Ishikawa (cell line): Measurements from ENCODE around the gene RYR2.

Experiments
- CEBPB ChIP-seq: IDR thresholded peaks from 2 replicates; pipeline ENCODE4 v1.6.1; 2012
- CREB1 ChIP-seq: IDR thresholded peaks from 2 replicates; pipeline ENCODE4 v1.6.1; 2012; ENCODE audit warnings: low read depth
- EGR1 ChIP-seq: IDR thresholded peaks from 2 replicates; pipeline ENCODE4 v1.6.1; 2012
- EP300 ChIP-seq: IDR thresholded peaks from 2 replicates; pipeline ENCODE4 v1.6.1; 2012; ENCODE audit warnings: borderline replicate concordance
- FOXM1 ChIP-seq: IDR thresholded peaks from 2 replicates; pipeline ENCODE4 v1.6.1; 2012; ENCODE audit warnings: low read depth, borderline replicate concordance
- MAX ChIP-seq: IDR thresholded peaks from 2 replicates; pipeline ENCODE4 v1.6.1; 2012
- NFIC ChIP-seq: IDR thresholded peaks from 2 replicates; pipeline ENCODE4 v1.6.1; 2012
- RAD21 ChIP-seq: IDR thresholded peaks from 2 replicates; pipeline ENCODE4 v1.6.1; 2012; ENCODE audit warnings: low read depth
- REST ChIP-seq: IDR thresholded peaks from 2 replicates; pipeline ENCODE4 v1.6.1; 2012; ENCODE audit warnings: low read depth, mild to moderate bottlenecking
- TAF1 ChIP-seq: IDR thresholded peaks from 2 replicates; pipeline ENCODE4 v1.6.1; 2012; ENCODE audit warnings: low read depth, mild to moderate bottlenecking
- TCF12 ChIP-seq: IDR thresholded peaks from 2 replicates; pipeline ENCODE4 v1.6.1; 2012; ENCODE audit warnings: low read depth
- TEAD4 ChIP-seq: IDR thresholded peaks from 2 replicates; pipeline ENCODE4 v1.6.1; 2012
- USF1 ChIP-seq: IDR thresholded peaks from 2 replicates; pipeline ENCODE4 v1.6.1; 2012
- YY1 ChIP-seq: IDR thresholded peaks from 2 replicates; pipeline ENCODE4 v1.6.1; 2012; ENCODE audit warnings: low read depth
- ZBTB7A ChIP-seq: IDR thresholded peaks from 2 replicates; pipeline ENCODE4 v1.6.1; 2012; ENCODE audit warnings: low read depth

Gene RYR2

GRCh38 chr1:237041461-237041794 lies 556 bp upstream of the RYR2 start:
- TF ChIP-seq FOXM1 (no peak), USF1 (no peak), YY1 (no peak), NFIC (no peak), CEBPB (no peak), MAX (no peak), TCF12 (no peak), TEAD4 (no peak)

- TF ChIP-seq ZBTB7A (no peak), TAF1 (no peak), TCF12 (no peak), CREB1 (no peak), YY1 (no peak), REST (no peak), EP300 (no peak), USF1 (no peak), EGR1 (no peak), CEBPB (no peak), RAD21 (no peak), NFIC (no peak), MAX (no peak), TEAD4 (no peak), FOXM1 (no peak)
Observed at GRCh38 chr1:237042526-237042891, 525 bp downstream of the RYR2 start.

- TF ChIP-seq CEBPB, result no peak
- no peak for TF ChIP-seq NFIC
- TF ChIP-seq EGR1, result no peak
- no peak for TF ChIP-seq TEAD4
- no peak for TF ChIP-seq TCF12
- TF ChIP-seq REST, result no peak
- no peak for TF ChIP-seq TAF1
- no peak for TF ChIP-seq EP300
- no peak for TF ChIP-seq MAX
- no peak for TF ChIP-seq USF1
- TF ChIP-seq RAD21, result no peak
- no peak for TF ChIP-seq YY1
- TF ChIP-seq FOXM1, result no peak
- TF ChIP-seq CREB1, result no peak
- TF ChIP-seq ZBTB7A, result no peak
Observed at GRCh38 chr1:237042892-237043576, 1.1 kb downstream of the RYR2 start.

GRCh38 chr1:237043846-237044636 lies 2.1 kb downstream of the RYR2 start:
- TF ChIP-seq RAD21, result no peak
- TF ChIP-seq FOXM1, result no peak
- TF ChIP-seq YY1, result no peak
- TF ChIP-seq MAX, result no peak
- TF ChIP-seq EP300, result no peak
- TF ChIP-seq CREB1, result no peak
- TF ChIP-seq NFIC, result no peak
- TF ChIP-seq EGR1, result no peak
- no peak for TF ChIP-seq USF1
- TF ChIP-seq ZBTB7A, result no peak
- TF ChIP-seq CEBPB, result no peak
- no peak for TF ChIP-seq REST
- TF ChIP-seq TAF1, result no peak
- TF ChIP-seq TEAD4, result no peak
- no peak for TF ChIP-seq TCF12
